Brain microvascular endothelial cell (primary cell): Measurements from ENCODE around the gene RPL13.

ENCODE experiments used
- DNase-seq: peaks from one replicate; pipeline ENCODE4 v3.0.0-alpha.2; 2020
- H3K27ac ChIP-seq: fragments of 250-450 bp; sonication (Bioruptor Pico); 2 replicates; pipeline ENCODE4 v1.5.1; 2020; ENCODE audit warnings: mild to moderate bottlenecking, moderate library complexity
- H3K27me3 ChIP-seq: fragments of 250-450 bp; sonication (Bioruptor Pico); replicated peaks from 2 replicates; pipeline ENCODE4 v1.5.1; 2020; ENCODE audit warnings: mild to moderate bottlenecking
- H3K36me3 ChIP-seq: fragments of 250-450 bp; sonication (Bioruptor Pico); replicated peaks from 2 replicates; pipeline ENCODE4 v1.5.1; 2020; ENCODE audit warnings: mild to moderate bottlenecking
- H3K4me3 ChIP-seq: 2 replicates; pipeline ENCODE4 v1.5.1; 2011; ENCODE audit warnings: low read depth, mild to moderate bottlenecking, control low read depth, low read length, moderate library complexity
- in situ Hi-C: cut with HindIII; loops from 2 replicates; pipeline ENCODE4 v1.10.0; 2017; ENCODE audit warnings: low sequenced_read_pairs, low pct_ligation_motif_present
- TF ChIP-seq, protein P1 (sequence below): IDR thresholded peaks from 2 replicates; pipeline ENCODE4 v1.5.1; 2011; ENCODE audit warnings: low read depth, mild to moderate bottlenecking, moderate library complexity, low read length, control low read depth, inconsistent platforms; ENCODE audit errors: missing control alignments

Gene RPL13

DNA sequence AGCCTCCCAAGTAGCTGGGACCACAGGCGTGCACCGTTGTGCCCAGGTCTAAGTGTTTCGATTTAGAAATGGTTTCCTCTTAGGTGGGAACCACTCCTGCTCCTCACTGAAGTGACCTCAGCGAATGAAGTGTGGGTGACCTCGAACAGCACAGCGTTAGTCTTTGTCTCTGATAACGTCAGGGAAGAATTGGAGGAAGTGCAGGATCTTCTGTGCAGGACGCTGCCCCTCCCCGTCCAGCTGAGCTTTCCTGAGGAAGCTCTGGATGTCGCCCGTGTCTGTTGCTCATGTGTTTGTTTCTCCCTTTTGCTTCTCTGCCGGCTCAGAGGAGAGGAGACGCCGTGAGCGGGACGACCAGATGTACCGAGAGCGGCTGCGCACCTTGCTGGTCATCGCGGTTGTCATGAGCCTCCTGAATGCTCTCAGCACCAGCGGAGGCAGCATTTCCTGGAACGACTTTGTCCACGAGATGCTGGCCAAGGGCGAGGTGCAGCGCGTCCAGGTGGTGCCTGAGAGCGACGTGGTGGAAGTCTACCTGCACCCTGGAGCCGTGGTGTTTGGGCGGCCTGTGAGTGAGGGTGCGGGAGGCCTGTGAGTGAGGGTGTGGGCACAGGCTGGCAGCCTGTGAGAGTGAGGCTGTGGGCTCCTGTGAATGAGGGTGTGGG lies 36.7 kb upstream of the RPL13 start:
- H3K27ac ChIP-seq: no peak overlapping the region
- in situ Hi-C loops: no loop called here
- H3K36me3 ChIP-seq: peaks cover 73% of the 10 kb centered on the region
- no peak overlapping the region for H3K4me3 ChIP-seq
- DNase-seq: no peak
- no peaks in the 10 kb centered on the region for H3K27me3 ChIP-seq
- TF ChIP-seq, protein P1, sequence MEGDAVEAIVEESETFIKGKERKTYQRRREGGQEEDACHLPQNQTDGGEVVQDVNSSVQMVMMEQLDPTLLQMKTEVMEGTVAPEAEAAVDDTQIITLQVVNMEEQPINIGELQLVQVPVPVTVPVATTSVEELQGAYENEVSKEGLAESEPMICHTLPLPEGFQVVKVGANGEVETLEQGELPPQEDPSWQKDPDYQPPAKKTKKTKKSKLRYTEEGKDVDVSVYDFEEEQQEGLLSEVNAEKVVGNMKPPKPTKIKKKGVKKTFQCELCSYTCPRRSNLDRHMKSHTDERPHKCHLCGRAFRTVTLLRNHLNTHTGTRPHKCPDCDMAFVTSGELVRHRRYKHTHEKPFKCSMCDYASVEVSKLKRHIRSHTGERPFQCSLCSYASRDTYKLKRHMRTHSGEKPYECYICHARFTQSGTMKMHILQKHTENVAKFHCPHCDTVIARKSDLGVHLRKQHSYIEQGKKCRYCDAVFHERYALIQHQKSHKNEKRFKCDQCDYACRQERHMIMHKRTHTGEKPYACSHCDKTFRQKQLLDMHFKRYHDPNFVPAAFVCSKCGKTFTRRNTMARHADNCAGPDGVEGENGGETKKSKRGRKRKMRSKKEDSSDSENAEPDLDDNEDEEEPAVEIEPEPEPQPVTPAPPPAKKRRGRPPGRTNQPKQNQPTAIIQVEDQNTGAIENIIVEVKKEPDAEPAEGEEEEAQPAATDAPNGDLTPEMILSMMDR: no peak

DNA sequence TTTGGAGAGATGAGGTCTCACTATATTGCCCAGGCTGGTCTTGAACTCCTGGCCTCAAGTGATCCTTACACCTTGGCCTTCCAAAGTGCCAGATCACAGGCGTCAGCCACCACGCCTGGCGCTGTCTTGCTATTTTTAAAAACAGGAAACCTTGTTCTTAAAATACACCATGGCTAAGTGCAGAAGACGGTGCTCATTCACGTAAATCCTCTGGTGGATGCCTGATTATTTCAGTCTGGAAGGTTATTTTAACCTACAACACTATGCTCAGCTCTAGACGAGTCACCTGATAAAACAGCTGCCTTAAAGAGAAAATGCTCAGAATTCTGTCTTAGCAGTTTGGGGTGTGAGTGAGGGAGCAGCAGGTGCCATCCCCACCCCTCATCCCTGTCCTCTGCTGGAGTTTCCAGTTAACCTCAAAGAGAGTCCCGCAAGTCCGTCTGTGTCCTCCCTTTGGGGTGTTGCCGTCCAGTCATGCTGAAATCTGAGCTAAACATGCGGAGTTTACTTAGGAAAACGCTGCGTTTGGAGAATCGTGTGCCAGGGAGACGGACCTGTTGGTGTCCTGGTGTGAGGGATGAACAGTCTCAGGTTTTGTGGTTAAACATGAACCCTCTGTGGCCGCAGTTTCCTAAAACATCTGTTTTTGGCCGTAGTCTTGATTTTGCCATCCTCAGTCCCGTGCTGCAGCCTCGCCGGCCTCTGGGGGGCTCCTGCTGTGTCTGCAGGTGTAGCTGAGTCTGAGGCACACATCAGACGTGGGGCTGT lies 35.2 kb upstream of the RPL13 start:
- Histone ChIP-seq H3K27me3 (no peaks in the 10 kb centered on the region), H3K4me3 (no peak overlapping the region), H3K36me3 (peaks cover 79% of the 10 kb centered on the region), H3K27ac (no peak overlapping the region)
- TF ChIP-seq, protein P1: no peak
- in situ Hi-C loops: no loop called here
- DNase-seq: no peak

DNA sequence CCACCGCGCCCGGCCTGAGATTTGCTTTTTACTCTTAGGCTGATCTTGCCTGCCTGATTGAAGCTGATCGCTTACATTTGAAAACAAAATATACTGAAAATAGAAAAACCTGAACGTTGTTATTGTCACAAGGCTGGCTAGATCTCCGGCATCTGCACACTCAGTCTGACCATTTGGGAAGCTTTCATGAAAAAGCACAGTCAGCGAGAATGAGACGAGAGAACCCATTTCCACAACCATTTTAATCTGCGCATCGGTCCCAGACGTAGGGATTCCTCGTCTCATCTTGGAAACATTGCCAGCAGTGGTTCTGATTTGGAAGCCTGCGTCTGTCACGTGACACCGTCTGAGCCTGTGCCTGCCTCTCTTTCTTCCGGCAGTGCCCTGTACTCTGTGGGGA lies 31.4 kb upstream of the RPL13 start:
- in situ Hi-C loops: no loop called here
- no peak for DNase-seq
- no peaks in the 10 kb centered on the region for H3K27me3 ChIP-seq
- TF ChIP-seq, protein P1: no peak
- H3K4me3 ChIP-seq: no peak overlapping the region
- no peak overlapping the region for H3K27ac ChIP-seq
- peaks cover 83% of the 10 kb centered on the region for H3K36me3 ChIP-seq

DNA sequence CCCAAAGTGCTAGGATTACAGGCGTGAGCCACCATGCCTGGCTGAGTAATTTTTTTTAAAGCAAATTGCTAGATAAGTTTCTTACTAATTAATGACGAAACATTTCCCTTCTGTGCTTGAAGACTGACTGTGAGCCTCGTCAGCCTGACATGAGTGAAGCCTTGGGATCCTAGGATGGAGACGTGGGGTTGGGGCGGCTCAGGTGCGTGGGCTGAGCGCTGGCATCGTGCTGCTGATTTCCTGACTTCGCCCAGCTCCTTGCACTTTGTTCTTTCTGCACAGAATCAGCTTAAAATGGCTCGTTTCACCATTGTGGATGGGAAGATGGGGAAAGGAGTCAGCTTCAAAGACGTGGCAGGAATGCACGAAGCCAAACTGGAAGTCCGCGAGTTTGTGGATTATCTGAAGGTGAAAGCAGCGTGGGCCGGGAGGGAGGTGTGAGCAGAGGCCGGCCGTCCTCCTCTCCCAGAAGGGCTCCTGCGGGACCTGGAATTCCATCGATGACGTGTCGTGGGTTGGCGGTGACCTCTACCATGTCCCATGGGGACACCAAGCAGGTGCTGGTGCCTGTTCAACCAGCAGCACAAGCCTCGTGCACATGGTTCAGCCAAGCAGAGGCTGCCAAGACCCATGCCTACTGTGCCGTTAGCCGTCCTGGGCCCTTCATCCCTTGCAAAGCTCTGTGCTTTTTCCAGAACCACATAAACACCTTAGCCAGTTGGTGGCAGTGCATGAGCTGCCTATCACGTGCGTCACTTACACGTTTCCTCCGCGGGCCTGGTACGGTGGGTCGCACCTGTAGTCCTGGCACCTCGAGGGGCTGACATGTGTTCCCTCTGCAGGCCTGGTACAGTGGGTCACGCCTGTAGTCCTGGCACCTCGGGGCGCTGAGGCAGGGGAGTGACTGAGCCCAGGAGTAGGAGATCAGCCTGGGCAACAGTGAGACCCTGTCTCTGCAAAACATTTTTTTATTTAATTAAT lies 29.8 kb upstream of the RPL13 start:
- H3K27ac ChIP-seq: no peak overlapping the region
- TF ChIP-seq, protein P1: no peak
- in situ Hi-C loops: no loop called here
- DNase-seq: no peak
- H3K27me3 ChIP-seq: no peaks in the 10 kb centered on the region
- H3K36me3 ChIP-seq: peaks cover 88% of the 10 kb centered on the region
- no peak overlapping the region for H3K4me3 ChIP-seq

DNA sequence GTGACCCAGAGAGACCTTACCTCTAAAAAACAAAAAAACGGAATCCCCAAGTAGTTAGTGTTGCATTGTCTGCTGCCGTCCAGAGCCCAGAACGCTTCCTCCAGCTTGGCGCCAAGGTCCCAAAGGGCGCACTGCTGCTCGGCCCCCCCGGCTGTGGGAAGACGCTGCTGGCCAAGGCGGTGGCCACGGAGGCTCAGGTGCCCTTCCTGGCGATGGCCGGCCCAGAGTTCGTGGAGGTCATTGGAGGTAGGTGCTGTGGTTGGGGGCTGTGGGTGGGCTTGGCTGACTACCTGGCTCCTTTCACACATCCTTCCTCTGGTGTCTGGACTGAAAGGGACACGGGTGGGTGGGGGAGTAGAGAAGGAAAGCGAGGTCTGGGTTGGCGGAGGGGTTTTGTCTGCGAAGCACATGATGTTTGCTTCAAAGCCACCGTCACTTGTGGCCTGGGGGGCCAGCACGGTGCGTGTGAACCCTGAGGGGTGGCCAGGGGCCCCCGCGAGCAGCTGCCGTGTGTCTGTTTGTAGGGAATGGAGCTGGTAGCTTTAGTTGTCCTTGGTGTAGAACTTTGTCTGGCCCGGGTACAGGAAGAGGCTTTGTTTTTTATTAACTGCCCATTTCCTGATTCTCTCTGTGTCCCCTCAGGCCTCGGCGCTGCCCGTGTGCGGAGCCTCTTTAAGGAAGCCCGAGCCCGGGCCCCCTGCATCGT lies 28.5 kb upstream of the RPL13 start:
- Histone ChIP-seq H3K36me3 (peaks cover 86% of the 10 kb centered on the region), H3K4me3 (no peak overlapping the region), H3K27ac (no peak overlapping the region), H3K27me3 (no peaks in the 10 kb centered on the region)
- no peak for DNase-seq
- in situ Hi-C loops: no loop called here
- TF ChIP-seq, protein P1: no peak
